Measurements from ENCODE around the gene CPE. TPM values are rescaled to one million over a fixed set of nuclear protein-coding genes. Genes with fewer than 3 reads are reported as not detected.
"Not testable (repeated sequence)": the region's sequence is repeated elsewhere in the genome, so short reads cannot be mapped to it uniquely, and the experiment has no call there.

The CPE gene
- total and polyA plus RNA-seq, 12 donors = 24.8 to 272 (median 117) TPM

DNA sequence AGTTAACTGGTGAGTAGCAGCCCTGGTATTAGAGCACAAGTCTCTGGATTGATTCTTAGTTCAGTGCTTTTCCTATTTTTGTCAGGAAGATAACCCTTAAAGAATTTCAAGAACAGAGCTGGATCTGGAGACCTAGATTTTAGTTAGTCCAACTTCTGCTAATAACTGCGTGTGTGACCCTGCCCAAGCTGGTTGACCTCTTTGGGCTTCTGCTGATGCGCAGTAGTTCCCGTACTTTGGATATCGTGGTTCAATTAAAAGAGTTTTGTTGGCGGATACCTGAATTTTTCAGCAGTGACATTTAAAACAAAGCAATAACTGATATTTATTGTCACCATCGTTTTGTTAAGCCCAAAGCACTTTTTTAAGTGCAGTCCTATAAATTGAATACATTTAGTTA, 42.1 kb upstream of the CPE start:
- 88 to 96% (median 93%) methylated on average over 6 of the region's 6 CpGs for WGBS, 4 donors
- intact Hi-C loops (cut with DNase I) = no loop called here
- H3K4me1 ChIP-seq (replicated peaks in 1 of 2) = peaks cover 0 to 16% of the 10 kb centered on the region in 2 donors
- H3K27ac ChIP-seq = no peak overlapping the region
- H3K36me3 ChIP-seq (replicated peaks in 1 of 2) = peaks cover 0 to 29% of the 10 kb centered on the region in 2 donors
- H3K9me3 ChIP-seq (replicated peaks in 1 of 3) = no peaks in the 10 kb centered on the region
- TF ChIP-seq POLR2A (IDR thresholded peaks at IDR 0.05) = no peak
- TF ChIP-seq, protein P1, sequence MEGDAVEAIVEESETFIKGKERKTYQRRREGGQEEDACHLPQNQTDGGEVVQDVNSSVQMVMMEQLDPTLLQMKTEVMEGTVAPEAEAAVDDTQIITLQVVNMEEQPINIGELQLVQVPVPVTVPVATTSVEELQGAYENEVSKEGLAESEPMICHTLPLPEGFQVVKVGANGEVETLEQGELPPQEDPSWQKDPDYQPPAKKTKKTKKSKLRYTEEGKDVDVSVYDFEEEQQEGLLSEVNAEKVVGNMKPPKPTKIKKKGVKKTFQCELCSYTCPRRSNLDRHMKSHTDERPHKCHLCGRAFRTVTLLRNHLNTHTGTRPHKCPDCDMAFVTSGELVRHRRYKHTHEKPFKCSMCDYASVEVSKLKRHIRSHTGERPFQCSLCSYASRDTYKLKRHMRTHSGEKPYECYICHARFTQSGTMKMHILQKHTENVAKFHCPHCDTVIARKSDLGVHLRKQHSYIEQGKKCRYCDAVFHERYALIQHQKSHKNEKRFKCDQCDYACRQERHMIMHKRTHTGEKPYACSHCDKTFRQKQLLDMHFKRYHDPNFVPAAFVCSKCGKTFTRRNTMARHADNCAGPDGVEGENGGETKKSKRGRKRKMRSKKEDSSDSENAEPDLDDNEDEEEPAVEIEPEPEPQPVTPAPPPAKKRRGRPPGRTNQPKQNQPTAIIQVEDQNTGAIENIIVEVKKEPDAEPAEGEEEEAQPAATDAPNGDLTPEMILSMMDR (IDR thresholded peaks at IDR 0.05) = no peak
- no peak overlapping the region for H3K4me3 ChIP-seq
- DNase-seq = no peak
- no peaks in the 10 kb centered on the region for H3K27me3 ChIP-seq

DNA sequence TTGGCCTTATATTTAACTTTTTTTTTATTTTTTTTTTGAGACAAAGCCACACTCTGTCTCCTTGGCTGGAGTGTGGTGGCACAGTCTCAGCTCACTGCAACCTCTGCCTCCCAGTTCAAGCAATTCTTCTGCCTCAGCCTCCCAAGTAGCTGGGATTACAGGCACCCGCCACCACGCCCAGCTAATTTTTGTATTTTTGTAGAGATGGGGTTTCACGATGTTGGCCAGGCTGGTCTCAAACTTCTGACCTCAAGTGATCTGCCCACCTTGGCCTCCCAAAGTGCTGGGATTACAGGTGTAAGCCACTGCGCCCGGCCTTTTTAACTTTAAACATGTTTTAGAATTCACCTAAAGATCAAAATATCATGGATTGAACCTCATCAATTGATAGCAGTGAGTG, 36.5 kb upstream of the CPE start:
- not testable (repeated sequence) for H3K4me3 ChIP-seq; DNase-seq; H3K9me3 ChIP-seq (replicated peaks in 1 of 3); H3K27me3 ChIP-seq; H3K4me1 ChIP-seq (replicated peaks in 1 of 2); H3K27ac ChIP-seq
- intact Hi-C loops (cut with DNase I) = loop anchor here in 1 of 2 donors (10.0 kb wide), 1 partner anchor 208 kb away; no protein-coding TSS in a partner anchor
- 95 to 100% (median 97%) methylated on average over 5 of the region's 5 CpGs for WGBS, 4 donors
- H3K36me3 ChIP-seq (replicated peaks in 1 of 2) = peaks cover 0 to 40% of the 10 kb centered on the region in 2 donors

DNA sequence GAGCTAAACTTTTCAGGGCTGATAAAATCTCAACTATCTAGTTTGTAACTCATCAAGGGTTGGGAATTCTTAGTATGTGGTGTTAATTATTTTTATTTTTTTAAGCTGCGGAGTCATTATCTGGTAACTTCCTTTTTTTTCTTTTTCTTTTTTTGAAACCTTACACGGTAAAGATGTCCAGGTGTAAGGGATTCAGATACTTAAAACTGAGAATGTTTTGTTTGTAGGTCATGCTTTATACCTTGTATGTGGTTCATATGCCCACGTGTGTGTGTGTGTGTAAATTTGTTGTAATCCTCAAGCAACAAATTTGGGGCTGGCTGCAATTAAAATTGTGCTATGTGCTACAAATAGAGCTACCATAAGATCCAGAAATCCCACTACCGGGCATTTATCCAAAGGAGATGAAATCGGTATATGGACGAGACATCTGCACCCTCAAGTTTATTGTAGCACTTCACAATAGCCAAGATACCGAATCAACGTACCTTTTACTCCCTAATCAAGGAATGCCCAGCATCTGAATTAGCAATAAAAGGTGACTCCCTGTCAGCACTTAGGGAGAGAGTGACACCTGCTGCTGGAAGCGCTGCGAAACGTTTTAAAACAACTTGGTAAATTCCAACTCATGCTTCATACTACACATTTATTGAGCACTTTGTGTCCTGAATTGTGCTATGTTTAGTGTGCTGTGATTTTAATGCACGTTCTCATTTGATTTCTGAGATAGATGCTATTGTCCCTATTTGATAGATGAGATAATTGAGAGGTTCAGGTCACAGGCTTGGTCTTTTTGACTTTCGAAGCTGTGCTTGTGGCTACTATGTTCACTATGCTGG, 35.2 kb upstream of the CPE start:
- DNase-seq = peak in 1 of 7 donors; percentile 34
- H3K36me3 ChIP-seq (replicated peaks in 1 of 2) = peaks cover 0 to 39% of the 10 kb centered on the region in 2 donors
- H3K27ac ChIP-seq = no peak overlapping the region
- intact Hi-C loops (cut with DNase I) = loop anchor here in 1 of 2 donors (10.0 kb wide), 1 partner anchor 209 kb away; no protein-coding TSS in a partner anchor
- H3K27me3 ChIP-seq = no peaks in the 10 kb centered on the region
- no peak overlapping the region for H3K4me3 ChIP-seq
- WGBS, 4 donors = 80 to 86% (median 85%) methylated on average over 13 of the region's 13 CpGs
- TF ChIP-seq, protein P1 (IDR thresholded peaks at IDR 0.05) = peak in 1 of 6 experiments; percentile 33
- TF ChIP-seq POLR2A (IDR thresholded peaks at IDR 0.05) = no peak
- H3K9me3 ChIP-seq (replicated peaks in 1 of 3) = no peaks in the 10 kb centered on the region
- H3K4me1 ChIP-seq (replicated peaks in 1 of 2) = no peaks in the 10 kb centered on the region

DNA sequence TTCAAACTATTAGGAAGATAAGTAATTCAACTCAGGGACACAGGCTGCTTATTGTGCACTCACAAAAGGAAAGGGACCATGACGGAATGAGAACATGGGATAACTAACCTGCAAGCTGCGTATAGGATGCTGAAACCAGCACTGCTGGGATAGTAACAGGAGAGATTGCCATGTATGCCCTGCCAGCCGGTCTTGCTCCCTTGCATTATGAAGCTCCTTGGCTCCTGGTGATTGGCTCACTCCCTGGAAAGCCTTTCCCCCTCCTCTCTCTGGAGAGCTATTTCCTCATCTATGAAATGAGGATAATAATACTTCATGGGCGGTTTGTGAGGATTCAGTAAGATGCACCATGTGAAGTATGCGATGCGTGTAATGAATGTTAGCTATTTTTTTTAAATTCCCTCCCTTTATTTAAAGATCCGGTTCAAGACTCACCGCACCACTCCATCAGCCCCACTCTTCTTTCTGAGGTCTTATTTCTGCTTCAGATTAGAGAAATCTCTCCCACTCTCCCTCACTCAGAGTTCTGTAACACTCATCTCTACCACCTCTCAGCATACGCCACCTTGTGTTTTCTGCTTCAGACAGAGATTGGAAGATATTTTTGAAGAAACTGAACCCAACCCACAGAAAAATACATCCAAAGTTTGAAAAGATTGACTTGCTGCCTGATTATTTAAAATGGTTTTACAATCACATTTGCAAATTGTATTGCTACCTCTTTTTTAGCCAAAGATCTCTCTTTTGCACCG, 33.0 kb upstream of the CPE start:
- TF ChIP-seq POLR2A (IDR thresholded peaks at IDR 0.05) = no peak
- TF ChIP-seq, protein P1 (IDR thresholded peaks at IDR 0.05) = peak in 1 of 6 experiments; percentile 22
- H3K4me1 ChIP-seq (replicated peaks in 1 of 2) = no peaks in the 10 kb centered on the region
- 69 to 81% (median 76%) methylated on average over 10 of the region's 10 CpGs for WGBS, 4 donors
- no peak overlapping the region for H3K4me3 ChIP-seq
- peaks cover 0 to 17% of the 10 kb centered on the region in 2 donors for H3K36me3 ChIP-seq (replicated peaks in 1 of 2)
- H3K9me3 ChIP-seq (replicated peaks in 1 of 3) = no peaks in the 10 kb centered on the region
- H3K27ac ChIP-seq = no peak overlapping the region
- intact Hi-C loops (cut with DNase I) = loop anchor here in 1 of 2 donors (10.0 kb wide), 1 partner anchor 211 kb away; no protein-coding TSS in a partner anchor
- no peaks in the 10 kb centered on the region for H3K27me3 ChIP-seq
- DNase-seq = no peak

Measured in adrenal gland (tissue), 12 donors.